HUES6 (cell line): ENCODE results near the gene KPNA4.
"Not testable (repeated sequence)": the region's sequence is repeated elsewhere in the genome, so short reads cannot be mapped to it uniquely, and the experiment has no call there.

Source experiments
- H3K27ac ChIP-seq: 2 replicates; pipeline ENCODE4 v1.7.0; 2013; ENCODE audit warnings: low read depth, mild to moderate bottlenecking, low read length, inconsistent platforms
- H3K27me3 ChIP-seq: 2 replicates; pipeline ENCODE4 v1.6.1; 2013; ENCODE audit warnings: low read length; ENCODE audit not compliant: control insufficient read depth, insufficient read depth
- H3K36me3 ChIP-seq: 2 replicates; pipeline ENCODE4 v1.6.1; 2013; ENCODE audit warnings: low read length; ENCODE audit not compliant: control insufficient read depth, insufficient read depth
- H3K4me1 ChIP-seq: 2 replicates; pipeline ENCODE4 v1.6.1; 2013; ENCODE audit warnings: low read length; ENCODE audit not compliant: control insufficient read depth, insufficient read depth
- H3K4me3 ChIP-seq: 2 replicates; pipeline ENCODE4 v1.5.1; 2013; ENCODE audit warnings: low read depth, low read length
- H3K9ac ChIP-seq: one replicate; pipeline ENCODE4 v1.6.1; 2013; ENCODE audit warnings: mild to moderate bottlenecking, low read length
- H3K9me3 ChIP-seq: 2 replicates; pipeline ENCODE4 v1.6.1; 2013; ENCODE audit warnings: low read depth, low read length; ENCODE audit not compliant: control insufficient read depth, insufficient read depth

KPNA4 gene

GRCh38 chr3:160455846-160456245, 109.5 kb downstream of the KPNA4 start:
- Histone ChIP-seq H3K4me1 (peaks cover 3% of the 10 kb centered on the region; the same call in 1 of the 2 replicates), H3K27me3 (peaks cover 4% of the 10 kb centered on the region; the same call in 1 of the 2 replicates), H3K27ac (no peak overlapping the region), H3K9me3 (peaks cover 13% of the 10 kb centered on the region), H3K4me3 (no peak overlapping the region), H3K9ac (peak overlapping the region; percentile 40), H3K36me3 (no peaks in the 10 kb centered on the region)

DNA sequence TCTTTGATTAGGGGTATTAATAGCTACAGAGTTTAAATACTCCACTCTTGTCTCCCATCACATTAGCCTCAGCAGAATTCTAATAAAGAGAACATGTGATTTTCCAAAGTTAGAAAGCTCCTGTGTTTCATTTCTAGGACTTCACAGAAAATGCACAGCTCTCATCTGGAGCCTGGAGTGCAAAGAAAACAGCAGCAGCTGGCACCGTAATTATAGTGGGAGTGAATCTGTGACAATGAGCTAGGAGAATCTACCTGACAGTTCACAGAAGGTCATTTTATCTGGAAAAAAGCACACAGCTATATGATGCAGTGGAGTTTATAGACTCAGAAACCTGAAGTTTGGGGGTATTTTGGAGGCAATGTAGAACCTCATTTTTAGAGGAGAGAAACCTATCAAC, 110.4 kb downstream of the KPNA4 start:
- Histone ChIP-seq H3K9ac (no peak overlapping the region), H3K4me1 (peaks cover 9% of the 10 kb centered on the region; the same call in 1 of the 2 replicates), H3K4me3 (no peak overlapping the region), H3K9me3 (peaks cover 6% of the 10 kb centered on the region; the same call in 1 of the 2 replicates), H3K27ac (no peak overlapping the region), H3K36me3 (no peaks in the 10 kb centered on the region), H3K27me3 (peaks cover 4% of the 10 kb centered on the region; the same call in 1 of the 2 replicates)

GRCh38 chr3:160452251-160452650, 113.1 kb downstream of the KPNA4 start:
- H3K4me1 ChIP-seq = peaks cover 12% of the 10 kb centered on the region; the same call in 1 of the 2 replicates
- H3K9ac ChIP-seq, H3K36me3 ChIP-seq, H3K4me3 ChIP-seq, H3K27me3 ChIP-seq, H3K27ac ChIP-seq, H3K9me3 ChIP-seq: not testable (repeated sequence)

DNA sequence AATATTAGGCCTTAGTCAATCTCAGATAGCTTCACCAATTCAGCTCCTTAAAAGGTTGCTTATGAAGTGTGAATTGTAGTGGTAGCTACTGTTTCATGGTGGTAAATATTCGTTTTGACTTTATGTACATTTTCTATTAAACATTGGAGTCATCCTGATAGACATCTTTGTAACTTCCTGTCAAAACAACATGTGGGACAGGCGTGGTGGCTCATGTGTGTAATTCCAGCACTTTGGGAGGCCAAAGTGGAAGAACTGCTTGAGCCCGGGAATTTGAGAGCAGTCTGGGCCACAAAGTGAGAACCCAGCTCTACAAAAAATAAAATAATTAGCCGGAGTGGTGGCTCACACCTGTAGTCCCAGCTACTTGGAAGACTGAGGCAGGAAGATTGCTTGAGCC, 113.8 kb downstream of the KPNA4 start:
- Histone ChIP-seq H3K9me3 (no peaks in the 10 kb centered on the region), H3K4me1 (peaks cover 14% of the 10 kb centered on the region; the same call in 1 of the 2 replicates), H3K36me3 (peaks cover 4% of the 10 kb centered on the region), H3K4me3 (no peak overlapping the region), H3K9ac (no peak overlapping the region), H3K27me3 (no peaks in the 10 kb centered on the region), H3K27ac (no peak overlapping the region)

DNA sequence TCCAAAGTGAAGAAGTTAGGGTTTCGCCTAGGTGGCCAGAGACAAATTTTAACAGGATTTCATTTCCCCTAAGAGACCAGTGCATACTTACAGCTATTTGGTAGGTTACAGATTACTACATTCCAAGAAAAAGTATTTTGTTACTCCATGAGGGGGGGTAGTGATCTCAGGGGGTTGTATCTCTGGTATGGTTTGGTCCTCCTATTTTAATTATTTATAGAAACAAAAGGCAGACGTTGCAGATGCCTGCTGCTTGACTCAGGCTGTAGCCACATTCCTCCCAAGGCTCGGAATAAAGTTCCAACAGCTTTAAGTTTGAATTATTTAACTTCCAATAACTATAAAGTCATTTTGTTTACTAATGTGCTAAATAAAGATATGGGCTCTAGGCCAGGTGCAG, 114.5 kb downstream of the KPNA4 start:
- no peaks in the 10 kb centered on the region for H3K9me3 ChIP-seq
- peak overlapping the region; percentile 94 for H3K4me3 ChIP-seq
- peak overlapping the region; percentile 86 for H3K9ac ChIP-seq
- H3K4me1 ChIP-seq = peaks cover 16% of the 10 kb centered on the region; the same call in 1 of the 2 replicates
- no peaks in the 10 kb centered on the region for H3K27me3 ChIP-seq
- H3K36me3 ChIP-seq = peaks cover 11% of the 10 kb centered on the region
- H3K27ac ChIP-seq = peak overlapping the region; percentile 96

DNA sequence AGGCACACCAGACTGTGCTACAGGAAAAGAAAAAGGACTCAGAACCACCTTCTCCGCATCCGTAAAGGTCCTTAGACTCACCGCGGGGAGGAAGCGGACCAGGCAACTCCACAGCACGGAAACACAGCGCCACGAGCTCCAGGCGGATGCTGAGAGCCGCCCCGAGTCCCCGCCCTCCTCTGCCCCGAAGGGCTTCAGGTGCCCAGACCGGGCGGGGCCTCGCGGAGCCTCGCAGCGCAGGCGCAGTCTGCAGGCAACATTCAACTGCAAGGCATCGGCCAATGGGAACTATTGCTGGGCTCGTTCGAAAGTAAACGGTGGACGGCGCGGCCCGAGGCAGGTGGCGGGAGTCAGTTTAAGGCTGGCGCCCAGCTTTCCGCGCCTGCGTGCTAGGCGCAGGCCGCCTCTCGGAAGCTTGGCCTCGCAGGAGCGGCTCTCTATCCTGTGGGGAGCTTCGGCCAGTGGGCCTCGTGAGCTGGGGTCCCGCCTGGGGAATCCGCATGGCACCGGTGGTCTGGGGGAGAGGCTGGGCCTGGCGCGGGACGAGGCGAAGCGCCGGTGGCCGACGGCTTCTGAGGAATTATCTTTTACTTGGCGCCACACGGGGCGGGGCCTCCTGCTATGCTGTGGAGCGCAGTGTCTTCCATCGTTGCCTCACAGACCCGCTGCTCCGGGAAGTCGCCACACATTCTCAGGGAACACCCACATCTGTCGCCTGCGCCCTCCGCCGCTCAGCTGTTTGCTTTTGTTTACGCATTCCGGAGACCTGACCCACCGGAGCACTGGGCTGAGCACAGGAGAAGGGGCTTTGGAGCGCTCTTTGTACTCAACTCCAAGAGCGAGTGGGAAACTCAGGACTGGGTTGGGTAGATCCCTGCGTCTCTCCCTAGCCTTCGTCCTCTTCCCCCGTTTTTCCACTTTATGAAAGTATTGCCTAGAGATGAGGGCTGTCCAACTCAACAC, 115.5 kb downstream of the KPNA4 start, which contains the start of gene TRIM59:
Gene TRIM59 (minus strand): TSS at position 151 of the 963 bp plus-strand sequence. CDS start 10,603 bp downstream, outside the sequence.
- no peaks in the 10 kb centered on the region for H3K9me3 ChIP-seq
- peak within 1 kb of the TSS; percentile 96 for H3K27ac ChIP-seq
- H3K36me3 ChIP-seq = peaks cover 19% of the 10 kb centered on the region
- peaks cover 16% of the 10 kb centered on the region; the same call in 1 of the 2 replicates for H3K4me1 ChIP-seq
- H3K27me3 ChIP-seq = no peaks in the 10 kb centered on the region
- H3K9ac ChIP-seq = peak within 1 kb of the TSS; percentile 86
- H3K4me3 ChIP-seq = peak within 1 kb of the TSS; percentile 94

- H3K4me1 ChIP-seq = peaks cover 16% of the 10 kb centered on the region; the same call in 1 of the 2 replicates
- H3K27ac ChIP-seq = peak overlapping the region; percentile 96
- peaks cover 26% of the 10 kb centered on the region for H3K36me3 ChIP-seq
- peak overlapping the region; percentile 94 for H3K4me3 ChIP-seq
- H3K9ac ChIP-seq = peak overlapping the region; percentile 86
- no peaks in the 10 kb centered on the region for H3K27me3 ChIP-seq
- H3K9me3 ChIP-seq = peaks cover 5% of the 10 kb centered on the region; the same call in 1 of the 2 replicates
These were observed 116.3 kb downstream of the KPNA4 start for GRCh38 chr3:160448845-160449635.

DNA sequence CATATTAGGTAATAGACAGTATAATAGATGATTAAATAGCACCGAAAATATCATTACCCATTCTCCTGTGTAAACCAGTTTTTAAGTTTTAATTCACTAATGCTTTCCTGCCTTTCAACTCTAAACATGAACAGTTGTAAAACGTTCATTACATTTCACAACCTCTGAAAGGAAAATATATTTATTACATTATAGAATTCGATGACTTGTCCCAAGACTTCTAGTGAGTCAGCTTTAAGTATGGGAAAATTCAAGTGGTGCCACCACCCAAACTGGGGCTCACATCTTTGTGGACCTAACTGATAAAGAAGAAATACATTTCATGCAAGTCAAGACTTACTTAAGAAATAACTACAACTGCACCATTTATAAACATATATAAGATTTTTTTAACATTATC, 117.8 kb downstream of the KPNA4 start:
- Histone ChIP-seq H3K4me1 (peaks cover 16% of the 10 kb centered on the region; the same call in 1 of the 2 replicates), H3K36me3 (peaks cover 40% of the 10 kb centered on the region), H3K9ac (no peak overlapping the region), H3K27ac (no peak overlapping the region), H3K27me3 (no peaks in the 10 kb centered on the region), H3K9me3 (peaks cover 5% of the 10 kb centered on the region; the same call in 1 of the 2 replicates), H3K4me3 (peak overlapping the region; percentile 94)

GRCh38 chr3:160446522-160447056, 118.8 kb downstream of the KPNA4 start:
- Histone ChIP-seq H3K36me3 (peaks cover 50% of the 10 kb centered on the region), H3K9ac (no peak overlapping the region), H3K9me3 (peaks cover 5% of the 10 kb centered on the region; the same call in 1 of the 2 replicates), H3K27ac (no peak overlapping the region), H3K4me3 (peak overlapping the region; percentile 30; the same call in 1 of the 2 replicates), H3K27me3 (no peaks in the 10 kb centered on the region), H3K4me1 (peaks cover 16% of the 10 kb centered on the region; the same call in 1 of the 2 replicates)

GRCh38 chr3:160445854-160446253, 119.5 kb downstream of the KPNA4 start:
- H3K9me3 ChIP-seq = peaks cover 5% of the 10 kb centered on the region; the same call in 1 of the 2 replicates
- no peak overlapping the region for H3K4me3 ChIP-seq
- H3K36me3 ChIP-seq = peaks cover 53% of the 10 kb centered on the region
- no peaks in the 10 kb centered on the region for H3K27me3 ChIP-seq
- H3K27ac ChIP-seq = no peak overlapping the region
- H3K9ac ChIP-seq = no peak overlapping the region
- H3K4me1 ChIP-seq = peaks cover 13% of the 10 kb centered on the region; the same call in 1 of the 2 replicates
